Activated CD8-positive, alpha-beta memory T cell treated with anti-CD3 and anti-CD28 coated beads, Interleukin-2, amount 50 U/mL, for 1 hour (primary cell): ENCODE results near the gene HOXA4.

Experiments
- DNase-seq: peaks from one replicate; pipeline ENCODE4 v3.0.0-alpha.2; 2020; ENCODE audit errors: extremely low read depth

The HOXA4 gene

DNA sequence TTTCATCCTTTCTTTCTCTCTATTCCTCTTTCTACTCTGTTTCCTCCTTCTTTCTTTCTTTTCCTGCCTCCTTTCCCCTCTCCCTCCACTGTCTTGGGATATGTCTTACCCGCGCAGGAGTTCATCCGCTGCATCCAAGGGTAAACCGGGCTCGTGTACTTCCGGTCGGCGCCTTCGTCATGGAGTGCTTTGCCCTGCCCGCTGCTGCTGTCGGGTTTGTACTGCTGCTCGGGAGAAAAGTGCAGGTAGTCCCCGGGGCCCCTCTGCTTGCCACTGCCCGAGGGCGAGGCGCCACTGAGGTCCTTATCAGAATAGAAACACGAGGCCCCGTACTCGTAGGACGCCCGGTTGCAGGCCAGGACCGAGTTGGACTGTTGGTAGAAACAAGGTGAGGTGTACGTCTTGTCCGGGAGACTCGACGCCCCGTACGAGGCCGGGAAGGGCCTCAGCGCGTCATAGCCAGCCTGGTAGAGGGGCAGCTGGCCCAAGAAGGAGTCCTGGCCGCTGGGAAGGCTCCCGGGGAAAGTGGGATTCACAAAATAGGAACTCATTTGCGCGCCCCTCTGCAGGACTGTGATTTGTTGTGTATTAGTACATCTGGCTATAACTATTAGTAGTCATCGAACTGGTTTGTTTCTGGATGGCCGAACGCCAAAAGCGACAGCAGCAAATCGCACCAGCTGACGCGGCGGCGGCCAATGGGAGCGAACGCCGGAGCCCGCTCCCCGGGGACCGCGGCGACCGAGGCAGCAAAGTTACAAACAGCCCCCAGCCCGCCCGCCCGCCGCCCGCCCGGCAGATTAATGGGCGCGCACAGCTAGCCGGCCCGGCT is 16.9 kb upstream of the HOXA4 start, which contains the start of gene HOXA6:
Gene HOXA6 (minus strand): TSS at position 576 of the 832 bp plus-strand sequence. CDS start 25 bp downstream, at position 551.
- no peak for DNase-seq

DNA sequence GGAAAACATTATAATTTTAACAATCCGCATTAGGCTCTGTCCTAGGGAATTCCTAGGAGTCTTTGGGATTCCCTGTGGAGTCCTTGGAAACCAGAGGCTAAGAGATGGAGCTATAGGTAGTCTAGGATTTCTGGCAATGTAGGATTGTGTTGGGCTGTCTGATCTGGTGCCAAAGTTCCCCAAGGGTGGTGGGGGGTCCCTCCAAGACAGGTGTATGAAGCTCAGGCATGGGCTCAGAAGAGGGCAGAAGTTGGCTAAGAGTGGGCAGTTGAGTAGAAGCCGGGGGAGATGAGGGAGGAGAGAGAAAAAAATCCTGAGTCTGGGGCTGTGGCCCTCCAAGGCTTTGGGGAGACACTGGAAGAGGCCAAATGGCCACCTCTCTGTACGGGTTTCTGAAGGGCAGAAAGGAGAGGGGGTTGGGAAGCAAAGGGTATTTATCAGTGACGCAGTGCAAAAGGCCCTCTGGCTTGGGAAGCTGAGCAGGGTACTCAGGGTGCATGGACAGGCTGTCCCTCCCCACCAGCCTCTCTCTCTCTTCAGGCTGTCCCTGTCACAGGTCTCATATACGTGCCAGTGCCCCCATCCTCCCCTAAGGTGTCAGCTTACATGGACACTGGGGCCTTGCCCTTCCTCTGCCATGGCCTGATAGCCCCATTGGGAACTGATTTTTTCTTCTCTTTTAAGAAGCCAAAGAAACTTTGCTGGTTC is 16.1 kb upstream of the HOXA4 start:
- DNase-seq, result no peak

DNA sequence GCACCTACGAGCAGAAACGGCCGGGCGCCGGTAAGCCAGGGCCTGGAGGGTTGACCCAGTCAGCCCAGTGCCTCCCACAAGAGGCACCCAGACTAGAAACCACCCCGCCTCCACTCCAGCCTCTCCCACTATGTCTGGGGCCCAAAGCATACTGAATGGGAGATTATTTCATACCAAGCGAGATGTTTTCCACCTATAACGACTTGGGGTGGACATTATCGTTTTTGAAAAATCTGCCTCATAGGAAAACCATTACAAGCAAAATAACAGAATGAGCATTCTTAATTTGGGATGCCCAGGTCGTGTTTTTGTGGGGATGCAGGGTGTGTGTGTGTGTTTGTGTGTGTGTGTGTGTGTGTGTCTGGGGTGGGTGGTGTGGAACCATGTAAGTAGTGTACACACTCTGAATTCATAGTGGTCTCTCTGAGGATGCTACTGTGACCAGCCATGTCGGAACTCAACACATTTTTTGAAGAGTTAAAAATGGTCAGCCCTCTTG is 15.4 kb upstream of the HOXA4 start:
- DNase-seq, result no peak

DNA sequence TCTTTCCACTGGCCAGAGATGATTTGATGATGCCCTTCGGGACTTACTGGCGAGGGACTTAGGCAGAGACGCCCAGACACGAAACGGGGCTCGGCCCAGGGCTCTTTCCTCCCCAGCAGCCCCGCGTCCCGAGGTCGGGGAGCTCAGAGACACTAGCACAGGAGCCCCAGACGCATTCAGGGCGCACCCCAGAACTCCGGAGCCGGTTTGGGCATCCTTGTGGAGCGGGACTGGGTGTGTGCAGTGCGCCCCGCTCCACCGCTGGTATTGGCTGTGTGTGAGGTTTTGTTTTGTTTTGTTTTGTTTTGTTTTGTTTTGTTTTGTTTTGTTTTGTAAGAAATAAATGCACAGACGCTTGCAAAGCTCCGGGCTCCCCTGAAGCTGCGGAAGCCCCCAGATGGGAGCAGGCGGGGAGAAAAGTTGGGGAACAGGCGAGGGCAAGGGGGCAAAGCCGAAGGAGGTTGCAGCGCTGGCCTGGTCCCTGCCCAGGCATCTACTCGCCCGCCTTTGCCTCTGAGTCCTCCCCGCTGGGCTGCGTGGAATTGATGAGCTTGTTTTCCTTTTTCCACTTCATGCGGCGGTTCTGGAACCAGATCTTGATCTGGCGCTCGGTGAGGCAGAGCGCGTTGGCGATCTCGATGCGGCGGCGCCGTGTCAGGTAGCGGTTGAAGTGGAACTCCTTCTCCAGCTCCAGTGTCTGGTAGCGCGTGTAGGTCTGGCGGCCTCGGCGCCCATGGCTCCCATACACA is 14.8 kb upstream of the HOXA4 start:
- no peak for DNase-seq

DNA sequence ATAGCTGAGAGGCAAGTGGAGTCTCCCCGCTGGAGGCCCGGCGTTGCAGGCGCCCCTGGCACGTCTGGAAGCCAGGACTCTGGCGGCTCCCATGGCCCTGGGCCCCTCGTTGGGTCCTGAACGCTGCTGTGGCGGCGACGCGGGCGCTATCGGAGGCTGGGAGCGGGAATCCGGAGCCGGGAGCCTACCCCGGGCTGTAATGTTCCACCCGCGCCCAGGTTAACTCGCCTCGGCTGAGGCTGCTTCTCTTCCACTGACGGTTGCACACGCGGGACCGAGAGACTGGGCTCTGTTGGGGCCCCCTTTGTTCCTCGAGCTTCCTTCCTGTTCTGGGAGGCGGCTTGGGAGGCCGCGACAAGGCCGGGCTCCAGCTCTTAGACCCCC is 14.2 kb upstream of the HOXA4 start:
- no peak for DNase-seq

DNA sequence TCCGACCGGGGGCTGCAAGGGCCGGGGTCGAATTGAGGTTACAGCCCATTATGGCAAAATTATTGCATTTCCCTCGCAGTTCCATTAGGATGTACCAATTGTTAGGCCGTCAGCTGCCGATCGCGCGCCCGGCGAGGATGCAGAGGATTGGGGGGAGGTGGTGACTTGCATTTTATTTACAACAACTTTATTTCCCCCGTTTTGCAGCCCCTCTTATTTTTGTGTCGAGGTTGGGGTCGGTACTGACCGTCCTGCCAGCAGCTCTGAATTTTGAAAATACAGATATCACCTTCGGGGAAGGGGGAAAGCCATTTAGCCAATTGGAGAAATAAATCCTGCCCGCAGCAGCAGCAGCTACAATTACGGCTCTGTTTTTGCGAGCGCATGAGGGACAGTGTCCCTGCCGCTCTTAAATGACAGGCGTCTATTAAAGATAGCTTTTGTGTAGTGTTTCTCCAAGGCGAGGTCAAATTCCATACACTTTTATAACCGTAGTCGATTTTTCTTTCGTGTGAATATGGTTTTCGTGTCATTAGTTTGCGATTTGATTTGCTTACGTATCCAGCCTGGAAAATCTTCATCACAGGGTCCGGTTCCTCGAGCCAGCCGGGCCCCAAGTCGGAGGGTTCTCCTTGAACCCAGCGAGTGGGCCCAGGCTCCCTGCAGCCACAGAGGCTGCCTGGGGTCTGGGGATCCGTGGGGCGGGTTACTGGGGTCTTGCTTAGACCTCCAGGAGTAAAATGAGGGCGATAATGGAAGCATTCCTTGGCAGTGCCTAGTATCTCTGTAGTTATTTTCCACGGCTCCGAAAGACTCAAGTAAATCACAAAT is 13.6 kb upstream of the HOXA4 start:
- no peak for DNase-seq

DNA sequence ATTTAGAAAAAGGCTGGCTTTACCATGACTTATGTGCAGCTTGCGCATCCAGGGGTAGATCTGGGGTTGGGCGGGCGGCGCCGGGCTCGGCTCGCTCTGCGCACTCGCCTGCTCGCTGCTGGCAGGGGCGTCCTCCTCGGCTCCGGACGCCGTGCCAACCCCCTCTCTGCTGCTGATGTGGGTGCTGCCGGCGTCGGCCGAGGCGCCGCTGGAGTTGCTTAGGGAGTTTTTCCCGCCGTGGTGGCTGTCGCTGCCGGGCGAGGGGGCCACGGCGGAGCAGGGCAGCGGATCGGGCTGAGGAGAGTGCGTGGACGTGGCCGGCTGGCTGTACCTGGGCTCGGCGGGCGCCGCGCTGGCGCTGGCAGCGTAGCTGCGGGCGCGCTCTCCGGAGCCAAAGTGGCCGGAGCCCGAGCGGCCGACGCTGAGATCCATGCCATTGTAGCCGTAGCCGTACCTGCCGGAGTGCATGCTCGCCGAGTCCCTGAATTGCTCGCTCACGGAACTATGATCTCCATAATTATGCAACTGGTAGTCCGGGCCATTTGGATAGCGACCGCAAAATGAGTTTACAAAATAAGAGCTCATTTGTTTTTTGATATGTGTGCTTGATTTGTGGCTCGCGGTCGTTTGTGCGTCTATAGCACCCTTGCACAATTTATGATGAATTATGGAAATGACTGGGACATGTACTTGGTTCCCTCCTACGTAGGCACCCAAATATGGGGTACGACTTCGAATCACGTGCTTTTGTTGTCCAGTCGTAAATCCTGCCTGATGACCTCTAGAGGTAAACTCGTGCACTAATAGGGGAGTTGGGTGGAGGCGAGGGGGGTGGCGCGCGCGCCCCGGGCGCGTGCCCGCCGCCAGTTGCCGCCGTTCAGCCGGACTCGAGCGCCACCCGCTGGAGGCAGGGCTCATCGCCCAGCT is 12.7 kb upstream of the HOXA4 start, which contains the start of gene HOXA5:
Gene HOXA5 (minus strand): TSS at position 659 of the 927 bp plus-strand sequence. CDS start 74 bp downstream, at position 585.
- no peak for DNase-seq

DNA sequence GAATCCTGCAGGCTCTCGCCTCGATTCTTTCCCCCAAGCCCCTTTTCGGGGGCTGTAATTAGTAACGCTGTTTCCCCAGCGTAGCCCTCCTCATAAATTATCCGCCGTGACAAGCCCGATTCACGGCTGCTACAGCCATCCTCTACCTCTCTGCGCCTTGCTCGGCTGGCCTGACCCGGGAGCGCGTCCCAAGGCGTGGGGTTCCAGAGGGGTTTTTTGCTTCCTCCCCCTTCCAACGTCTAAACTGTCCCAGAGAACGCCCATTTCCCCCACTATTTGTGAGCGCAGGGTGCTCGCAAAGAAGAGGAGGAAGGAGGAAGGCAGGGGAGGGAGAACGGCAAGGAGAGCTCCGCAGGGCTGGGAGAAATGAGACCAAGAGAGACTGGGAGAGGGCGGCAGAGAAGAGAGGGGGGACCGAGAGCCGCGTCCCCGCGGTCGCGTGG is 12.0 kb upstream of the HOXA4 start:
- no peak for DNase-seq

DNA sequence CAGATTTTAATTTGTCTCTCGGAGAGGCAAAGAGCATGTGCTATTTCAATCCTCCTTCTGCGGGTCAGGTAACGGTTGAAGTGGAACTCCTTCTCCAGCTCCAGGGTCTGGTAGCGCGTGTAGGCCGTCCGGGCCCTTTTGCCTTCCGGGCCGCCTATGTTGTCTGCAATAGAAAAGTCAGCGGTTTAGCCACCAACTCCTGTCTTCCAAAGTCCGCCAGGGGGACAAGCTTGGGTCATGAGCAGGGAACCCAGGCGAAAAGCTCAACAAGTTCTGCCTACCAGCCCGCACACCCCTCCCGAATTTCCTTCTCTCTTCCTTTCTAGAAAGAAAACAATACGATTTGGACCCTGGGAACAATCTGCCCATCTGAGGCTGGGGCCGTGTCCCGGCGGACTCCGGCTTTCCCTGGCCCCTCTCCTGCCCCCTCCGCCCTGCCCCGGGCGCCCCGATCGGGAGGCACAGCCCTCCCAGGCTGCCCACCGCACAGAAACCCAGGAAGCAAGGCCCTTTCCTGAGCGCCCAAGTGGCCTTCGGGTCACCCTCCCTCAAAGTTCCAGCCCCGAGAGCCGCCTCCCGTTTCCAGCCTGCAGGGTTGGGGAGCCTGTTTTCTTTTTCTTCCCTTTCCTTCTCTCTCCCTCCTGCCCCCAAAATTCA is 11.5 kb upstream of the HOXA4 start:
- no peak for DNase-seq

DNA sequence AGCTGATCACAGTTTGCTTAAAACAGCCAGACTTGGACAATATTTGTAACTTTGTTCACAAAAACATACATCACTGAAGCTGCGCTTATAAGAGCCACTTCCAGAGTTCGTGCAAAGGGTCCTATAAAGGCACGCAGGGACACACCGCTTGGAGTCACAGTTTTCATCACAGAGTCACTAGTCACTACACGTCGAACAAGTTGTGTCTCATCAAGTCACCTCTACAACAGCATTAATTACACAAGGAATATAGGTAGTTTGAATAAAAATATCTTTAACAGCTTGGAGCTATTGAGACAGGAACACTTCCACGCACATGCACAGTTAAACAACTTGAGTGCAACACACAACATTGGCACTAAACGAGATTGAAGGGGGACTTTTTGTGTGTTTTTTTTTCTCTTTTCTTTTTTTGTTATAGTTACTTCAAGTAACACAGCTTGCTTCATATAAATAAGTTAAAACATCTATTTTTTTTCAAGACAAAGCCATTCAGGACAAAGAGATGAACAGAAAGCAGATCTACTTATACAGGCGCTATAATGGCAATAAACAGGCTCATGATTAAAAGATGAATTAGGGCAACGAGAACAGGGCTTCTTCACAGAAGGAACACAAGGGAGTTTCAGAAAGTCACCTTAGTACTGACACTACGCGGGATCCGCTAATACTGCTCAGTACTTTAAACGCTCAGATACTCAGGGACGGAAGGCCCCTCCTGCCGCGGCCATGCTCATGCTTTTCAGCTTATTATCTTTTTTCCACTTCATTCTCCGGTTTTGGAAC is 10.8 kb upstream of the HOXA4 start:
- DNase-seq, result no peak

DNA sequence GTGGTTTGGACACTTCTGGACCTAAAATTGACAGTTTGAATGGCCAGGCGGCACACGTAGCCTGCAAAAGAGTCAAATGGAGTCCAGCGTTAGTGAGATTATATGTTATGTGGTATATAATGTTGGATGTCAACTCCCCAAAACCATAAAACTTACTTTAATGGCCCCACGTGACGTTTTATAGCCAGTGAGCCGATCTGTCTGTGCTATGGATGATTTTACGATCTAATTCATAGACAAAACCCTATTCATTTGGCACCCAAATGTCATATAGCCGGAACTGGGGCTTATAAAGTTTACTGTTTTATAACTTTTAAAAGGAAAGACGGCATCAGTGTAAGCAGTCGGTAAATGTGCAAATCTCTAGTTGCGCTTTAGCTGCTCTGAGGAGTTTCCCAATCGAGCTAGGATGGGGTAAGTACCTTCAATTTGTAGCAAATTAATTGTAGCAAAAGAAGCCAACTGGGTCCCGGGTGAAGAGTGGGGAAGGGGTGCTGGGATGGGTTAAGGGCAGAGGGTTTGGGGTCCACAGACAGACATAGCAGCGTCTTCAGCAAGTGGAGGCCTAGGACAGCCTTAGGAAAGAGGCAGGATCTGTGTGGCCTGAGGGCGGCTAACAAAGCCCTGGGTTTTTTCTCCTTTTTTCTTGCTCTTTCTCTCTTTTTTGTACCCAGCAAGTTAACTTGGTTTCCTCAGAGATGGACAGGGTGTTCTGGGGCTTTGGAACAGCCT is 9.7 kb upstream of the HOXA4 start:
- no peak for DNase-seq

DNA sequence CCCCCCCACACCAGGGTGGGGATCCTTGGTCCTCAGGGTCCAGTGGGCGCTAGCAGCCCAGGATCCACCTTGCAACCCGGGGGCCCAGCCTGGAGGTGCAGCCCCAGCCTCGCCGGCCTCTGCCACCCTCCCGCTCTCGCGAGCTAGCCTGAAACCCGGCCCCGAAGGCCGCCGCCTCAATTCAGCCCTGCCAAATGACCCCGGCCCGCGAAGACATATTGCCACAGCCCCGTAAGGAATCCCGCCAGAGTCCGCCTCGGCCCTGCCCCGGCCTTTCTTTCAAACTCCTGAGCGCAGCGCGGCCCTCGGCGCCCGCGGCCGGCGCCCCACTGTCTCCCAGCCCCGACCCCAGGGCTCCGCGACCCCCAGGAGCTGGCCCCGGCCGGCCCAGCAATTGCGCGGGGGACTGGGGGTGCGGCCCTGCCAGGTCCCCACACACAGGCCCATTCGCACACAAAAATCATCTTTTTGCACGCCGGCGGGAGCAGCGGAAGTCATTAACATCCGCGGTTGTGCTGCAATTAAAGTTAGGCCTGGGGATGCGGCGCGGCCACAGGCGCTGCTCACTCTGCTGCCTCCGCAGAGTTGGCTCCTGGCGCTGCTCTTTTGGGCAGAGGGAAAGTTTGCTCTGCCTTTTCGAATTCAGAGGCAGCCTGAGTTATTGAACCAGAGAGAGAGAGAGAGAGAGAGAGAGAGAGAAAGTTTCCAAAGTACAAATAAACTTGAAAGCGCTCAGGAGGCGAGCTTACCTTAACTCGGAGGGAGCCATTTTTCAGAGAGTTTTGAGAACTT is 9.0 kb upstream of the HOXA4 start:
- DNase-seq, result no peak

DNA sequence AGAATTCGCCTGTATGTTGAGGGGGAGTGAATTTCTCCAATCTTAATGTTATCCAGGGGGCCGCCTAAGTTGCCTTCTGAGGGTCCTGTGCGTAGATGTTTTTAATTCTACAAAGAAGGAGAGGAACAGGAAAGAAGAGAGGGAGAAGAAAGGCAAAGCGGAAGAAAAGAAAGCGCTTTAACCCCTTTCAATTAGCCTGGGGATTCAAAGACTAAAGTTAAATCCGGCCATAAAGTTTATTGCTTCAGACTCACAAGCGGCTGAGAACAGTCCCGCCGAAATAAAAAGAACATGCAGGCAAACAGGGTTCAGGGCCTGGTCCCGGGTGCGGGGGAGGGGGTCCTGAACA is 8.4 kb upstream of the HOXA4 start:
- DNase-seq, result no peak

DNA sequence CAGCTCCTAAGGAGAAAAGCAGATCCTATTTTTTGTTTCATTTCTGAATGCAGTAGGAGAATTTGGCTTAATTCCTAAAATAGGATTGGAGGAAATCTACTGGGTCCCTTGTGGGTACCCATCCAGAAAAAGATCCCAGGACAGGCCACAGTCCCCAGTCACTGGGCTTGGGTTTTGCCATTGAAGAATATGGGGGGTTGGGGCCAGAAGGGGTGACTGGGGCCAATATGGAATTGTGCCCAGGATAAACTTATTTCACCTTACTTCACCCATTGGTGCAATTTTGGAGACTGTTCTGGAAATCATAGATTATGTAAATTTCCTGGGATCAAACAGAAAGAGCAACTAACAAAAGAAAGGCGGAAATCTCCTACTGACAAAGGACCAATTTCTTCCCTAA is 7.9 kb upstream of the HOXA4 start:
- DNase-seq, result no peak

DNA sequence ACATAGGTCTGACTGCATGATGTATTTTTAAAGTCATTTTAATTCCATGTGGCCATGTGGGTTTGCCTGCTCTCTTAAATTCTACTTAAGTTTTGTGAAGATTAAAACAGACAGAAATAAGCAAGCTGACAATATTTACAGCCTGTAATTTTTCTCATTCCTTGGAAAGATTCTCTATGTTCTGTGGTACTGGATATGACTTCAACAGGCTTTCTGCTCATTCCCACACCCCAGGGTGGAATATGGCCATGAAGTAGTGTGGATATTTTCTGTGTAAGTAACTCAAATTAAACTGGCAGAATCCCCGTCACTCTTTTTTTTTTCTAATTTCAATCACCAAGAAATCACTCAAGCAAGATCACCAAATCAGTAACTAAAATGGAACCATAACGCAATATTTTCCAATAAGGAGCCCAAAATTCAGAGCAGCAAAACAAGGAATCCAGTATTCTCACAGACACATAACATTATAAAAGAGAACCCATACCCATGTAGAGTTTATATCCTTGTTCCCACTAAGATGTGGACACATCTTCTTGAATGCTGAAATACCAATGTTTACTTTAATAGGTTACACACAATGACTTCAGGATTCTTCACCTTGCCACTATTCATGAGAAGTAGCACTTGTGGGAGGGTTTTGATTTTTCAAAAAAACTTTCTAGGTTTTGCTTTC is 7.2 kb upstream of the HOXA4 start:
- no peak for DNase-seq

DNA sequence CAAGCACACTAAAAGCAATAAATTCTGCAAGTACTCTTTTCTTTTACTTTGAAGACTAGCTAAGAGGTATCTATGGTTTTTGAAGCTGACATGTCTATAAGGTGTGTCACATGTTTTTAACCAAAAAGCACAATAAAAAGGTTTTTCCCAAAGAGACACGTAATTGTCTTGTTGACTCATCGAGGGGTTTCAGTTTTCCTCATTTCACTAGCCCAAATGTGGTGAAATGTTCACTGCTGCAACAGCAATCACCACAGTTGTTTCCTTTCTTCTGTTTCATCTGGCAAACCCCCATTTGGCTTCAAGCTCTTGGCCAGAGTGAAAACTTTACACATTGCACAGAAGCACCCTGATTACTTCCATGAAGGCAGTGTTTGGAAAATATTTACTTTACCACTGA is 3.8 kb upstream of the HOXA4 start:
- DNase-seq, result no peak
